ENCODE data around the gene IL9.

Gene IL9

DNA sequence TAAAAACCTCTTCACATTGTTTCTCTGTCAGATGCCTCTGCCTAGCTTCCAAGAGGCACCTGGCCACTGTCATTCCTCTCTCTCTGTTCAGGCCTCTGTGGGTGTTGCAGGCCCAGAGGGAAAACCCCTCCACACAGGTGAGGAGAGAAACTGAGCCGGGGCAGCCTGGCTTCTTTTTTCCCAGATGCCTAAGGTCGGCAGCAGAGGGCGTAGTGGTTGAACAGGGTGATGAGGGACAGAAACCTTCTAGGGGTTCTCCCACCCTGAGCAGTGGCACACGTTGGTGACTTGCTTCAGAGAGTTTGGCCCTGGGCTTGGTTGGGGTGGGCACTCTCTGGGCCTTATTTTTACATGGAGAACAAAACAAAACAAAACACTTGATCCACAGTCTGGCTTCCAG is 12.2 kb downstream of the IL9 start:
- Histone ChIP-seq H3K4me3 (ENCODE audit: low read depth, low read length) (no peak overlapping the region), H3K79me2 (no peaks in the 10 kb centered on the region), H3K4me1 (no peaks in the 10 kb centered on the region), H3K4me2 (ENCODE audit: low read length) (no peak overlapping the region), H2AFZ (no peak overlapping the region), H3K27me3 (ENCODE audit: control insufficient read depth, insufficient read depth, low read length) (no peaks in the 10 kb centered on the region), H3K36me3 (ENCODE audit: control insufficient read depth, insufficient read depth, low read length) (no peaks in the 10 kb centered on the region), H3K9ac (no peak overlapping the region), H3K9me3 (ENCODE audit: control insufficient read depth, low read length) (no peaks in the 10 kb centered on the region), H3K27ac (no peak overlapping the region)
- TF ChIP-seq, protein P1, sequence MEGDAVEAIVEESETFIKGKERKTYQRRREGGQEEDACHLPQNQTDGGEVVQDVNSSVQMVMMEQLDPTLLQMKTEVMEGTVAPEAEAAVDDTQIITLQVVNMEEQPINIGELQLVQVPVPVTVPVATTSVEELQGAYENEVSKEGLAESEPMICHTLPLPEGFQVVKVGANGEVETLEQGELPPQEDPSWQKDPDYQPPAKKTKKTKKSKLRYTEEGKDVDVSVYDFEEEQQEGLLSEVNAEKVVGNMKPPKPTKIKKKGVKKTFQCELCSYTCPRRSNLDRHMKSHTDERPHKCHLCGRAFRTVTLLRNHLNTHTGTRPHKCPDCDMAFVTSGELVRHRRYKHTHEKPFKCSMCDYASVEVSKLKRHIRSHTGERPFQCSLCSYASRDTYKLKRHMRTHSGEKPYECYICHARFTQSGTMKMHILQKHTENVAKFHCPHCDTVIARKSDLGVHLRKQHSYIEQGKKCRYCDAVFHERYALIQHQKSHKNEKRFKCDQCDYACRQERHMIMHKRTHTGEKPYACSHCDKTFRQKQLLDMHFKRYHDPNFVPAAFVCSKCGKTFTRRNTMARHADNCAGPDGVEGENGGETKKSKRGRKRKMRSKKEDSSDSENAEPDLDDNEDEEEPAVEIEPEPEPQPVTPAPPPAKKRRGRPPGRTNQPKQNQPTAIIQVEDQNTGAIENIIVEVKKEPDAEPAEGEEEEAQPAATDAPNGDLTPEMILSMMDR (IDR thresholded peaks at IDR 0.05), result no peak

DNA sequence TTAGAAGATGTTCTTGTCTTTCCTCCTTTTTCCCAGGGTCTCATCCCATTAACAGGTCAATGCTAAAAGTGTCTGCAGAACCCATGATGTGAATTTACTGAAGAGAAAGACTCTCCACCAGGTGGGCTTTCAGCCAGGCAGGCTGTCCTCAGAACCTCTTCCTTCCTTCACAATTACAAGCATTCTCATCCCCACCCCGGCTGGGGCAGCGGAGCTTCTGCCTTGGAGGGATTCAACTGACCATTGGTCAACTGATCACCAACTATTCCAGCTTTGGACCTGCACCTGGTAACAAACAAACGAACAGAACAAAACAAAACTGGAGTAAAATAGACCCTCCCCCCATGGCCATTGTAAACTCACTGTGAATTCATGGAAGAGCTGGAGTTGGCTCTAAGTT is 12.6 kb downstream of the IL9 start:
- Histone ChIP-seq H3K36me3 (ENCODE audit: control insufficient read depth, insufficient read depth, low read length) (no peaks in the 10 kb centered on the region), H3K4me3 (ENCODE audit: low read depth, low read length) (no peak overlapping the region), H3K27me3 (ENCODE audit: control insufficient read depth, insufficient read depth, low read length) (no peaks in the 10 kb centered on the region), H3K79me2 (no peaks in the 10 kb centered on the region), H3K4me2 (ENCODE audit: low read length) (no peak overlapping the region), H3K9me3 (ENCODE audit: control insufficient read depth, low read length) (no peaks in the 10 kb centered on the region), H3K9ac (no peak overlapping the region), H3K27ac (no peak overlapping the region), H3K4me1 (no peaks in the 10 kb centered on the region), H2AFZ (no peak overlapping the region)
- TF ChIP-seq, protein P1 (IDR thresholded peaks at IDR 0.05), result no peak

DNA sequence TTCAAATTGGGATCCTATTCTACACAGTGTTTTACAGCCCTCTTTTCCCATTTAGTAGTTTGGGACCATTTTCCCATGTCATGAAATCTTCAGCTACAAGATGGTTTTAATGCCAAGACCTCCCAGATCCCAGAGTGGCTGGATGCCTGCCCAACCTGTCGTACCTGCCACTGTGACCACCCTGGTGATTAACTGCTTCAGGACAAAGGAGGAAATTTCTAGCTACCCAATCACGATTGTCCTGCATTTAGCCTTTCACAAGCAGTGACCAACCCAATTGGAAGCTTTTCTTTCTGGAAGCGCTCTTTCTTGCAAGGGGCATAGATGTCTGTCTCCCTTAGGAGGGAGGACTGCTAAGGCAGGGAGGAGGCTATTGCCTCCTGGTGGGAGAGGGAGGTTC is 13.8 kb downstream of the IL9 start:
- H3K27me3 ChIP-seq (ENCODE audit: control insufficient read depth, insufficient read depth, low read length), result no peaks in the 10 kb centered on the region
- no peak overlapping the region for H2AFZ ChIP-seq
- no peaks in the 10 kb centered on the region for H3K9me3 ChIP-seq (ENCODE audit: control insufficient read depth, low read length)
- no peaks in the 10 kb centered on the region for H3K79me2 ChIP-seq
- TF ChIP-seq, protein P1 (IDR thresholded peaks at IDR 0.05), result no peak
- no peak overlapping the region for H3K9ac ChIP-seq
- H3K4me1 ChIP-seq, result no peaks in the 10 kb centered on the region
- no peak overlapping the region for H3K4me3 ChIP-seq (ENCODE audit: low read depth, low read length)
- no peak overlapping the region for H3K27ac ChIP-seq
- no peaks in the 10 kb centered on the region for H3K36me3 ChIP-seq (ENCODE audit: control insufficient read depth, insufficient read depth, low read length)
- H3K4me2 ChIP-seq (ENCODE audit: low read length), result no peak overlapping the region

- Histone ChIP-seq H3K9me3 (ENCODE audit: control insufficient read depth, low read length) (no peaks in the 10 kb centered on the region), H3K9ac (no peak overlapping the region), H3K79me2 (no peaks in the 10 kb centered on the region), H3K4me2 (ENCODE audit: low read length) (no peak overlapping the region), H3K27me3 (ENCODE audit: control insufficient read depth, insufficient read depth, low read length) (no peaks in the 10 kb centered on the region), H3K27ac (no peak overlapping the region), H3K4me3 (ENCODE audit: low read depth, low read length) (no peak overlapping the region), H2AFZ (no peak overlapping the region), H3K36me3 (ENCODE audit: control insufficient read depth, insufficient read depth, low read length) (no peaks in the 10 kb centered on the region), H3K4me1 (no peaks in the 10 kb centered on the region)
- TF ChIP-seq, protein P1 (IDR thresholded peaks at IDR 0.05), result no peak
Measured at GRCh38 chr5:135881244-135881643, 14.4 kb downstream of the IL9 start.

DNA sequence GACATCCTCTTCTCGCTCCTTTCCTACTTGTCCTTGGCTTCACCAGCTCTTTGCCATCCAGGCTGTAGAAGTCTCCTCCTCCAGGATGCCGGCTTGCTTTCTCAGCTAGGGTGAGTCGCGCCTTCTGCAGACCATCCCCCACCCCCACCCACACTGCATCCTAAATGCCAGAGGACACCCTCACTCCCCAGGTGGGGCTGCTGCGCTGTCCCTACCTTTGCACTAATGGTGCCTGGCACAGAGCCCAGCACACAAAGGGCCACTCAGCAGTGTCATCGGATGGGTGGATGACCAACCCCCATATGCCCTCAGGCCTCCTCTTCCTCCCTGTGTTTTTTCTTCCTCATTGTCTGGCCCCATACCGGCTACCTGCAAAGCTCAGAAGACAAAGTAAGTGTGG is 14.8 kb downstream of the IL9 start:
- Histone ChIP-seq H3K36me3 (ENCODE audit: control insufficient read depth, insufficient read depth, low read length) (no peaks in the 10 kb centered on the region), H3K9ac (no peak overlapping the region), H3K4me1 (no peaks in the 10 kb centered on the region), H3K79me2 (no peaks in the 10 kb centered on the region), H3K4me2 (ENCODE audit: low read length) (no peak overlapping the region), H2AFZ (no peak overlapping the region), H3K9me3 (ENCODE audit: control insufficient read depth, low read length) (no peaks in the 10 kb centered on the region), H3K4me3 (ENCODE audit: low read depth, low read length) (no peak overlapping the region), H3K27me3 (ENCODE audit: control insufficient read depth, insufficient read depth, low read length) (no peaks in the 10 kb centered on the region), H3K27ac (no peak overlapping the region)
- TF ChIP-seq, protein P1 (IDR thresholded peaks at IDR 0.05), result no peak
